Activated CD4-positive, alpha-beta T cell treated with anti-CD3 and anti-CD28 coated beads, Interleukin-2, amount 50 U/mL, for 48 hours (primary cell): Measurements from ENCODE around the gene COL4A1.

Experiments
- DNase-seq, 2 experiments: peaks; one replicate each; pipeline ENCODE4 v3.0.0-alpha.2; 2020

The COL4A1 gene

DNA sequence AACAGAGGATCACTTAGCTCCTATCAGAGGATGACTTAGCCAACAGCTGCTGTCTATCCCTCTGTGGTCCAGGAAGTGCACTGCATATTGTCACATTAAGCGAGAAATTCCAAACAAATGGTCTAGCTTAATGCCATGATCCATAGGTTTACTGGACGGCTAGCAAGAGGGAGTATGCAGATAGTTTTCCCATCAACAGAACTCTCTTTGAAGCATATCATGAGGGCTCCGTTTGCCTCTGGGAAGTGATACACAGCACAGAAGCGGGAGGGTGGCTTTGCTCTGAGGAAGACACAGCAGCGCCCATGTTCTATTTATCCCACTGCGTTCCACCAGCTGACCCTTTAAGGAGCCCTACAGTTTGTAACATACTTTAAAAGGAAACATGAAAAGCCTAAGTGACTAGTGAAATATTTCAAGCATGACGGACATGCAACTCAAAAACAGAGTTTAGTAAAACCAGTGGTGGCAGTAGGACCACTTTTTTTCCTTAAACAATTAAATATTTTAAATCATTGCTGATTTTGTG, 52.7 kb downstream of the COL4A1 start:
- DNase-seq: no peak

DNA sequence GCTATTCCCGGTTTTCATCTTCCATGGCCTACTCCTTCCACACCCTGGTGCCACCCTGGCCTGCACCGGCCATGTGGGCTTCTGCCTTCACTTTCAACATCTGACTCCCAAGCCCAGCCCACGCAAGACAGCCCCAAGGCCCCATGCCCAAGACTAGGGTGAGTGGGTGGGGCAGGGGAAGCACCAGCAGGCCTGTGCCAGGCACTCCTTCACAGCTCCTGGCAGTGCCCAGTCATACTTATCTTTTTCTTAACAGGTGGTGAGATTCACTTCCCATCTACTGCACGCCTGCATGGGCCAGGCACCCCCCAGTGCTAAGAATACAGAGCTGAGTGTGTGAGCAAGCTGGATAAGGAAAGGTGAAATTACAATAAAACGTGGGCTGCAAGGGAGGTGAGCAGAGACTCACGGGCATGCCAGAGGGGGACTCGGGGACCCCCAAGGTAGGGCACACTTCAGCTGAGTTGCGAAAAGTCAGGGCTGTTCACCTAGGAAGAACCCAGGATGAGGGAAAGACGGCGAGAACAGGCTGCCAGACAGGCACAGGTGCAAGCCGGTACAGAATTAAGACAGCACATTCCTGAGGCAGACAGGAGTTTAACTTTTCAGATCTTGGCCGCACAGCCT, 55.7 kb downstream of the COL4A1 start:
- no peak for DNase-seq

DNA sequence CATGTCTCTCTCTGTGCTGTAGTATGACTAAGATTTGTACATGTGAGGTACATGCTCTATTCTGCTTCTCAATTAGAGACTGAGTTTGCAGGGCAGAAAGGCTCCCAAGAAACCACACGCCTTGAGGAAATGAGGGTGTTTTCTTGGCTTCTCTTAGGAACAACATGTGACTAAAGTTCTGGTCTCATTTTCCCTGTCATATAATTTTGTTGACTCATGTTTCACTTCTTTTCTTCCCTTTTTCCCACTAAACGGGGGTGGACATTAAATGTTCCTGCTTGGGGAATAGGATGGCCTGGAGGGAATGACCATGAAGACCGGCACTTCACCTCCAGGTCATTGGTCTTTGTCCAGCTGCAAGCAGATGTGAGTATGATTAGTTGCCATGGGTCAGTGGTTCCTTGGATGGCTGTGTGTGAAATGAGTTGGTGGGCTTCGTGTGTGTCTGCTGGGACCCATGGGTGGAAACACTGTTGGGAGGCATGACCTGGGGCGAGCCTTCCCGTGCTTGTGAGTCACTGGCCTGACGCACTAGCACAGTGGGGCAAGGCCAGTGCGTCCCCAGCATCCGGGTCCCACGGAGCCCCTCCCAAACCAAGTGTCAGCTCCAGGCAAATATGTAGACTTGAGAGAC, 56.6 kb downstream of the COL4A1 start:
- DNase-seq: no peak

GRCh38 chr13:110249326-110249725, 57.6 kb downstream of the COL4A1 start:
- no peak for DNase-seq

- DNase-seq: no peak
These were observed 58.4 kb downstream of the COL4A1 start for GRCh38 chr13:110248449-110249143.

DNA sequence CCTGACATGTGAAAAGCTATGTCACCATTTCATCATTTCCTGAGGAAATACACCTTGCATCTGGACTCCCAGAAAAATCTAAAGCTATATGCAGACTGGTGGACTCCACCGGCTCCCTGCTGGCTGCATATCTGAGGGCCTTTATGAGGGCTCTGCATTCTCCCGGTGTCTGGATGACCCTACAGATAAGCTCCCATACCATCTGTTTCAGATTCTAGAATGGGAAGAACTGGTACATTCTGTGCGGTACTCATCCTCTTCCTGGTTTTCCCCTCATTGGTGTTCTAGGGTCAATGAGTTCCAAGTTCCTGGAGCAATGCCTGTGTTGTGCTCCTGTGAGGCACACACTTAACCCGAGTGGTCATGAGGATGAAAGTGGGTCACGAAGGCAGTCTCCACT, 60.4 kb downstream of the COL4A1 start:
- no peak for DNase-seq

- DNase-seq: no peak
These were observed 61.5 kb downstream of the COL4A1 start for GRCh38 chr13:110245416-110245899.

GRCh38 chr13:110244976-110245375, 62.0 kb downstream of the COL4A1 start:
- DNase-seq: no peak

DNA sequence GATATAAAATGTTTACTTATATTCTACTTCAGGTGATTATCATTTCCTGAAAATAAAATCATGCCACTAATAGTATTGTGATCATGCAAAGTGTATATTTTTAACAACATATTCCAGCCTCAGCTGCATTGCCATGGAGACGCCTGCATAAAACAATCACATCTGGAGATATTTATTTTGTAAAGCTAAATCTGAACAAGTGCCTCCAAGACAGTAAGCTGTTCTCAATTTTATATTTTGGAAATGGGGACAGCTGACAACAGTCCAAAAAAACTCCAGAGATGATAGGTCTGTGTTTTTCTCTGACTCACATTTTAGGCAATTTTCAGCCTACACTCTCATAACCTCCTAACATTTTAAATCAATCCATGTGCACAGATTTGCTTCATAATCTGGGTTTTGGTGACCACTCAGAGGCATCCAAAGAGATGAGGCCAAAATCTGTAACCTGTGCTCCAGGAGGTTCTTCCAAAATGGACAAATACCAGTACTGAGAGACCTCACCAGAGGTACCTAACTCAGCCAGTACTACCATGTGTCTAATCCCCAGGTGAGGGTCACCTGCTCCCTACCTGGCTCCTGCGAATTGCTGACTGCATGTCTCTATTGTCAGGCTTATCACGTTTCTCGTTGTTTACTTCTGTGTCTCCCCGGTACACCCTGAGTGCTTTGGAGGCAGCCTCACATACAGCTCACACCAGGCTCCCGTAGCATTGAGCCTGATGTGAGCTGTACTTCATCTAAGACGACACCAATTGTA, 62.7 kb downstream of the COL4A1 start:
- DNase-seq: no peak

DNA sequence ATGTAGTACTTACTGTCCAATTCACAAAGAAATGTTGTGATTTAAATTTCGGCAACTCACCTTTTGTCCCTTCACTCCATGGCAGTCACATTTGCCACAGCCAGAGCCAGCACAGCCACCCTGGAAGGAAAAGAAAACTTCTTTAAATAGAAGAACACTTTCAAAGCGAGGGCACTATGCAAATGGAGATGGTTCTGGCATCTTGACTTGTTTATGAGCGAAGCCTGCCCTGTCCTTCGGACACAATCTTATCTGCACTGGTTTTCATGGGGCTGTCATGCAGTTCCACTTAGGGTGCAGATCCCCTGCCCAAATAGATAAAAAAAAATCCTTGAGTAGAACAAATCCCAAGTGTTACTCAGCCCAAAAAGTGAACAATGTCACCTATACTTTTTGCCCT, 64.3 kb downstream of the COL4A1 start:
- no peak for DNase-seq

DNA sequence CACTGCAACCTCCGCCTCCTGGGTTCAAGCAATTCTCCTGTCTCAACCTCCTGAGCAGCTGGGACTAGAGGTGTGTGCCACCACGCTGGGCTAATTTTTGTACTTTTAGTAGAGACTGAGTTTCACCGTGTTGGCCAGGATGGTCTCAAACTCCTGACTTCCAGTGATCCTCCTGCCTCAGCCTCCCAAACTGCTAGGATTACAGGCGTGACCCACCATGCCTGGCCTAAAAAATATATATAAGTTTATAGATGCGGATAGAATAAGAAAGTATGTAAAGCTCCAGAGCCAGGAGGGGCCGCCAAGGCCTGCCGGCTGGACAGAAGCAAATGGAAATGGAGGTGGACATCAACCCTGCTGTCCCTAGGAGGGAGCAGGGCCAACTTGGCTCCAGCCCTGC, 66.0 kb downstream of the COL4A1 start:
- DNase-seq: no peak

- no peak for DNase-seq
These were observed 66.6 kb downstream of the COL4A1 start for GRCh38 chr13:110240352-110240751.

DNA sequence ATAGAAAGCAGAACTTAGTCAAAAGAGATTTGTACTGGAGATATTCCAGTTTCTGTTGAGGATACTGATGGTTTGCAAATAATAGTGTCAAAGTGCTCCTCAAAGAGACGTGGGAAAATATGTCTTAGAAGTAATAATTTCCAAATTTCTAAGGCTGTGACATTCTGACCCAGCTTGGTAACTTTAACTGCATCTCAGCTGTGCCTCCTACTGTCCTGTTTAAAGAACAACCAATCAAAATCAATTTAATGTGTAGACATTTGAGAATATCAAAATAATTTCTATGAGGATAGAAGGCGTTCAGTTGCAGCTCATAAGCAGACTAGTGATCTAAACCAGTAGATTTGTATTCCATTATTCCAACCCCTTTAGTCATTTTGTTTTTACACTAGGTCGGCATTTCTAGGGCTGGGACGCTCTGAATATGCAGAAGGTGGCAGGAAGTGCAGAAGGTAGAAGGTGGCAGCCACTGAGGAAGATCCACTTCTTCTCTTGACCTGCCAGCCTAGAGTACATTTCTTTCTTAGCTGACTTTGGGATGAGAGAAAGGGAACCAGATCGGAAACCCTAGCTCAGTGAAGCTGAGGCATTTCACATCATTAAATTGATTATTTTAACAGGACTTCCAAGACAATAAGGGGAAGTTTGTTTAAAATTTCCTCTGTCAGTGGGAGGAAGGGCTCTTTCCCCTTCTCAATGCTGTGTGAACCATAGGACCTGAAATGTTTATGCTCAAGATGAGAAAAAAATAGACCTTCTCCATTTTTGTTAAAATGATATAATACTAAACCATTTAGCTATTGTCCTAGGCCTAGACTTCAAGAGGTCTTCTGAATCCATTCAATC, 67.5 kb downstream of the COL4A1 start:
- no peak for DNase-seq

DNA sequence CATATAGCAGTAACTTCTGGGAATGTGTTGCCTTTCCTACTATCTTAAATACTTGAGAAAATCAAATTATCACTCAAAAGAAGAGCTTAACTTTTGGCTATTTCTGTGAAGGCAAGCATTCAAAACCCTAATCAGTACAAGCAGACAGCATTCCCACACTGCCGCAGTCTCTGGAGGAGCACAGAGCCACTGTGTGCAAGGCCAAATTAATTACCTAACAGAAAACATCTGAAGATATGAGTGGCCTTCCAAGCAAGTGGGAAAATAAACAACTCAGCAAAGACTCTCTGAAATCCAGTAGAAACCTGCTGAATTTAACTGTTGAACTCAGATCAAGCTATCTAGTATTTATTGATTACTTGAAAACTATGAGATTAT, 68.2 kb downstream of the COL4A1 start:
- no peak for DNase-seq

- no peak for DNase-seq
These were observed 68.8 kb downstream of the COL4A1 start for GRCh38 chr13:110237875-110238817.

DNA sequence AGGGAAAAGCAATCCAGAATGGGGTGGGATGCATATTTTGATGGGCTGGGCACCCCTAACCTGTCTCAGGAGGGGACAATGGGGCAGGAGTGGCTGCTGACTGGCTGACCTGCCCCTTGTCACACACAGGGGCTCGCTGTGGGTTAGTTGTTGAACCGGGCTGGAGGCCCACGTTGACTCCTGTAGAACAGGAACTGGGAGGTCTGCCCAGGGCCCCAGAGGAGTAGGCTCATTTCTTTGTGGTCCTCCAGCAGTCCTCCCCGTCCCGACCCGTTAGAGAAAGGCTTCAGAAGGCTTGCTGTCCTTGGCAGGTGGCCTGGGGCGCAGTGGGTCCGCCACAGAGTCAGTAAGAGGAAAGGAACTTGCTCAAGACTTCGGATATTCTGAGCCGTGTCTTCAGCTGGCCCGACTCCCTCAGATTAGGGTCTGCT, 70.1 kb downstream of the COL4A1 start:
- no peak for DNase-seq

GRCh38 chr13:110236431-110236830, 70.5 kb downstream of the COL4A1 start:
- DNase-seq: no peak

- DNase-seq: no peak
These were observed 72.4 kb downstream of the COL4A1 start for GRCh38 chr13:110234532-110234931.

DNA sequence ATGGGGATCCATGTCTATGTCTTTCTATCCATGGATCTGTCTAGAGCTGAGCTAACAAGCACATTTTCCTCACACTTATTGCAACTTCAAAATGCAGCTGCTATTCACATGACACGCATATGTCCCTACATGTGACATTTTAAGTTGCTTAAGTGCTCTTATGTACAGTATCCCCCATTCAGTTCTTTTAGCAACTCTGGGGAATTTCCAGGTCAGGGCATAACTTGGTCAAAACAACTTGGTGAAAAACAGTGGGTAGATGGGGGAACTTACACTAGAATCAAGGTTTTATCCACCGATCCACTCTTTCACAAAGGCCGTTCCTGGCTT, 73.0 kb downstream of the COL4A1 start:
- DNase-seq: no peak

DNA sequence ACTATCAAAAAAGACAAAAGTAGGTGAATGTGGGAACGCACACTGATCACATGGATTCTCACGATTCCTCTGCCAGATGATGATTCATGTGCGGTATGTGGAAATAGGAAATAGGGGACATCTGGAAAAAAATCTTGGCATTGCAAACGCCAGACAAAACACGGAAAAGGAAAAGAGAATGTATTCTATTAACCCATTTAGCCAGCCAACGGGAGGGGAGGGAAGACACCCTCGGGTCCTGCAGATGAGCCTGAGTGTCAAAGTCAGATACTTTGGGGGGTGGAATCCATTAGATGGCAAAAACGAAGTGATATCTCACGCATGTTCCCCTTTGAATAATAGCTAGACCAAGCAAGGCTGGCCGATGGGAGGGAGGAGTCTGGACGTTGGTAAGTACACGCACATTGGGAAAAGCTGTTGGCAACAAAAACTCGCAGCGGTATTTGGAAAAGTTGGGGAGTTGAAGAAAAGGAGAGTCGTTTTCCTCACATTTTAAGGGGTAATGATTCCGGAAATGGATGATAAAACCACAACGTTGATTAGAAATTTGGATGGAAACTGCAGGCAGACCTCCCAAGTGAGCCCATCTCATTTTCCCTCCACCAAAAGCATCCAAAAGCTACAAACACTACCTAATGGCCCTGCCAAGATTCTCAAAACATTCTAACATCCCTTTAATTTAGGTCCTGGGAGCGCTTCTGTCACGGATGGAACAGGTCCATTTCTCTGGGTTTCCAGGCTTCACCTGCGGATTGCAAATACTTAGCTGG, 73.6 kb downstream of the COL4A1 start:
- DNase-seq: no peak
